ENCODE results near the gene BICD2.

Gene BICD2

GRCh38 chr9:92704528-92704927 is 60.1 kb downstream of the BICD2 start:
- Histone ChIP-seq H3K27me3 (ENCODE audit: control insufficient read depth, low read length) (no peaks in the 10 kb centered on the region), H4K20me1 (ENCODE audit: control insufficient read depth, insufficient read depth, low read depth, low read length) (no peaks in the 10 kb centered on the region), H3K27ac (ENCODE audit: low read depth, low read length) (no peak overlapping the region), H3K79me2 (ENCODE audit: control insufficient read depth, low read length) (no peaks in the 10 kb centered on the region), H3K4me2 (ENCODE audit: low read length) (no peak overlapping the region), H3K9me3 (ENCODE audit: control insufficient read depth, insufficient read depth, low read length) (no peaks in the 10 kb centered on the region), H3K36me3 (ENCODE audit: control insufficient read depth, low read length) (peaks cover 2% of the 10 kb centered on the region; the same call in 1 of the 2 replicates), H3K4me1 (ENCODE audit: control insufficient read depth, low read length) (no peaks in the 10 kb centered on the region), H3F3A (ENCODE audit: control insufficient read depth, insufficient read depth) (peaks cover 17% of the 10 kb centered on the region), H3K4me3 (ENCODE audit: low read length) (no peak overlapping the region), H3K9me2 (replicated peaks; ENCODE audit: control insufficient read depth, low read length) (no peaks in the 10 kb centered on the region)
- TF ChIP-seq EZH2phosphoT487 (IDR thresholded peaks at IDR 0.05; ENCODE audit: borderline replicate concordance, low read length) (no peak), CTCF (IDR thresholded peaks at IDR 0.05; ENCODE audit: low read depth, low read length, poor library complexity, severe bottlenecking) (no peak)

DNA sequence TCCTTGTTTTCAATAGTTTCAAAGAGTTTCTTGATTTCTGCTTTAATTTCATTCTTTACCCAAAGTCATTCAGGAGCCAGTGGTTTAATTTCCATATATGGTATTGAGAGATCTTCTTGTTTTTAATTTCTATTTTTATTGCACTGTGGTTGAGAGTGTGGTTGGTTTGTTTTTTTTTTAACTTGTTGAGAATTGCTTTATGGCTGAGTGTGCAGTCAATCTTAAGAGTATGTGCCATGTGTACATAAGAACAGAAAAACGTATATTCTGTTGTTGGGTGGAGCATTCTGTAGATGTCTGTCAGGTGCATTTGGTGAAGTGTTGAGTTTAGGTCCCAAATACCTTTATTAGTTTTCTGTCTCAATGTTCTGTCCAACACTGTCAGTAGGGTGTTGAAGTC is 68.0 kb downstream of the BICD2 start:
- no peaks in the 10 kb centered on the region for H3K27me3 ChIP-seq (ENCODE audit: control insufficient read depth, low read length)
- peaks cover 2% of the 10 kb centered on the region; the same call in 1 of the 2 replicates for H3F3A ChIP-seq (ENCODE audit: control insufficient read depth, insufficient read depth)
- H3K27ac ChIP-seq (ENCODE audit: low read depth, low read length) = no peak overlapping the region
- peak overlapping the region; percentile 28 for H3K4me2 ChIP-seq (ENCODE audit: low read length)
- no peak for TF ChIP-seq CTCF (IDR thresholded peaks at IDR 0.05; ENCODE audit: low read depth, low read length, poor library complexity, severe bottlenecking)
- TF ChIP-seq EZH2phosphoT487 (IDR thresholded peaks at IDR 0.05; ENCODE audit: borderline replicate concordance, low read length) = no peak
- no peaks in the 10 kb centered on the region for H3K79me2 ChIP-seq (ENCODE audit: control insufficient read depth, low read length)
- peaks cover 19% of the 10 kb centered on the region for H3K4me1 ChIP-seq (ENCODE audit: control insufficient read depth, low read length)
- H3K4me3 ChIP-seq (ENCODE audit: low read length) = peak overlapping the region; percentile 32
- H3K36me3 ChIP-seq (ENCODE audit: control insufficient read depth, low read length) = no peaks in the 10 kb centered on the region
- no peaks in the 10 kb centered on the region for H4K20me1 ChIP-seq (ENCODE audit: control insufficient read depth, insufficient read depth, low read depth, low read length)
- peaks cover 13% of the 10 kb centered on the region; the same call in 1 of the 2 replicates for H3K9me3 ChIP-seq (ENCODE audit: control insufficient read depth, insufficient read depth, low read length)
- H3K9me2 ChIP-seq (replicated peaks; ENCODE audit: control insufficient read depth, low read length) = no peaks in the 10 kb centered on the region

GRCh38 chr9:92686954-92687353 is 77.7 kb downstream of the BICD2 start:
- no peaks in the 10 kb centered on the region for H3K9me3 ChIP-seq (ENCODE audit: control insufficient read depth, insufficient read depth, low read length)
- no peak overlapping the region for H3K4me2 ChIP-seq (ENCODE audit: low read length)
- H4K20me1 ChIP-seq (ENCODE audit: control insufficient read depth, insufficient read depth, low read depth, low read length) = no peaks in the 10 kb centered on the region
- H3K27me3 ChIP-seq (ENCODE audit: control insufficient read depth, low read length) = no peaks in the 10 kb centered on the region
- H3K4me3 ChIP-seq (ENCODE audit: low read length) = no peak overlapping the region
- H3K36me3 ChIP-seq (ENCODE audit: control insufficient read depth, low read length) = no peaks in the 10 kb centered on the region
- peaks cover 18% of the 10 kb centered on the region for H3K4me1 ChIP-seq (ENCODE audit: control insufficient read depth, low read length)
- no peaks in the 10 kb centered on the region for H3K79me2 ChIP-seq (ENCODE audit: control insufficient read depth, low read length)
- no peak overlapping the region for H3K27ac ChIP-seq (ENCODE audit: low read depth, low read length)
- no peaks in the 10 kb centered on the region for H3F3A ChIP-seq (ENCODE audit: control insufficient read depth, insufficient read depth)
- H3K9me2 ChIP-seq (replicated peaks; ENCODE audit: control insufficient read depth, low read length) = no peaks in the 10 kb centered on the region
- TF ChIP-seq CTCF (IDR thresholded peaks at IDR 0.05; ENCODE audit: low read depth, low read length, poor library complexity, severe bottlenecking) = peak; percentile 39
- TF ChIP-seq EZH2phosphoT487 (IDR thresholded peaks at IDR 0.05; ENCODE audit: borderline replicate concordance, low read length) = no peak
